Fibroblast of lung (primary cell): ENCODE data around the gene TNIK.

Experiments
- EZH2 ChIP-seq: IDR thresholded peaks from 2 replicates; pipeline ENCODE4 v1.5.1; 2012; ENCODE audit warnings: low read length, control low read depth, mild to moderate bottlenecking; ENCODE audit errors: missing control alignments
- TF ChIP-seq, protein P1 (sequence below), 2 donors: IDR thresholded peaks in 1 of 2; conservative IDR thresholded peaks in 1 of 2; 1 replicate in 1 of 2; 2 replicates in 1 of 2; pipeline ENCODE4 v1.5.1; 2011 to 2012; ENCODE audit warnings: low read length in 2 of 2, control low read depth in 1 of 2, inconsistent platforms in 1 of 2, low read depth in 1 of 2, mild to moderate bottlenecking in 1 of 2

DNA sequence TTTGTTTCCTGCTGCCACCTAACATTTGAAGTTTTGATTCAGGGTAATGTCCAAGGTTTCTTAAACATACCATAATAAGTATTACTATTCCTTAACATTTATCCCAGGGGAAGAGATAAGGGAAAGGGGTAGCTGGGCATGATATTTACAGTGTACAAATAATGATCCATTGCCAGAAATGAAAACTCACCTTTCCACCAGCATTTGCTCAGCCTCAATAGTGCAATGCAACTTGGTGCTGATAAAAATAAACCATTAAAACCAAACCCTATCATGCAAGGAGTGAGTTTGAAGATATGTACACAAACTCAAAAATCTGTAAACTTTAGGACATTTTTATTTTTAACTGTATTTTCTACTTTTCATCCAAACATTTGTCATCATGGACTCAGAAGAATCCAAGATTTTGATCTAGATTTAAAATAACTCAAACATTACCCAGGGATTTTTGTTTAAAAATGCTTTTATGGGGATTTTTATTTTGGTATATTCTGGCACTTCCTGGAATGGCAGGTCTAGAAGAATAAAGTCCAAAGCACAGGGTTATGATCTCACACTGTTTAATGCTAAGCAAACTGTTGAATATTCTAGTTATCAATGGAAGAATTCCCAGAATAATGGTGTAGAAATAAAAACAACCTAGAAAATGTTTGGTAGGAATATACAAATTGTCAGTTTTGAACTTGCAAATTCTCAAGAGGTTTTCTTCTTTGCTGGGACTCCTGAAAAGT is 401.2 kb downstream of the TNIK start:
- TF ChIP-seq, protein P1, sequence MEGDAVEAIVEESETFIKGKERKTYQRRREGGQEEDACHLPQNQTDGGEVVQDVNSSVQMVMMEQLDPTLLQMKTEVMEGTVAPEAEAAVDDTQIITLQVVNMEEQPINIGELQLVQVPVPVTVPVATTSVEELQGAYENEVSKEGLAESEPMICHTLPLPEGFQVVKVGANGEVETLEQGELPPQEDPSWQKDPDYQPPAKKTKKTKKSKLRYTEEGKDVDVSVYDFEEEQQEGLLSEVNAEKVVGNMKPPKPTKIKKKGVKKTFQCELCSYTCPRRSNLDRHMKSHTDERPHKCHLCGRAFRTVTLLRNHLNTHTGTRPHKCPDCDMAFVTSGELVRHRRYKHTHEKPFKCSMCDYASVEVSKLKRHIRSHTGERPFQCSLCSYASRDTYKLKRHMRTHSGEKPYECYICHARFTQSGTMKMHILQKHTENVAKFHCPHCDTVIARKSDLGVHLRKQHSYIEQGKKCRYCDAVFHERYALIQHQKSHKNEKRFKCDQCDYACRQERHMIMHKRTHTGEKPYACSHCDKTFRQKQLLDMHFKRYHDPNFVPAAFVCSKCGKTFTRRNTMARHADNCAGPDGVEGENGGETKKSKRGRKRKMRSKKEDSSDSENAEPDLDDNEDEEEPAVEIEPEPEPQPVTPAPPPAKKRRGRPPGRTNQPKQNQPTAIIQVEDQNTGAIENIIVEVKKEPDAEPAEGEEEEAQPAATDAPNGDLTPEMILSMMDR (conservative IDR thresholded peaks at IDR 0.05 in 1 of 2, IDR thresholded peaks at IDR 0.05 in 1 of 2; ENCODE audit: low read depth in 1 of 2, low read length in 2 of 2), result no peak
- TF ChIP-seq EZH2, result no peak
